Neuronal stem cell (in vitro differentiated cells): ENCODE measurements around the gene CUL9.

Experiments
- DNase-seq: peaks from one replicate; pipeline ENCODE4 v3.0.0-alpha.2; 2013; ENCODE audit warnings: low spot score
- H2AFZ ChIP-seq: one replicate; pipeline ENCODE4 v1.6.1; 2013; ENCODE audit warnings: mild to moderate bottlenecking, low read length, inconsistent platforms
- H2AK5ac ChIP-seq: 2 replicates; pipeline ENCODE4 v1.6.1; 2013; ENCODE audit warnings: low read depth, mild to moderate bottlenecking, inconsistent platforms, low read length, moderate library complexity, mixed read lengths
- H2BK120ac ChIP-seq: 2 replicates; pipeline ENCODE4 v1.6.1; 2013; ENCODE audit warnings: low read depth, mild to moderate bottlenecking, inconsistent platforms, low read length, moderate library complexity, mixed read lengths
- H2BK12ac ChIP-seq: one replicate; pipeline ENCODE4 v1.6.1; 2013; ENCODE audit warnings: low read length, inconsistent platforms
- H2BK15ac ChIP-seq: 2 replicates; pipeline ENCODE4 v1.6.1; 2013; ENCODE audit warnings: mild to moderate bottlenecking, low read length, inconsistent platforms, mixed read lengths
- H2BK5ac ChIP-seq: one replicate; pipeline ENCODE4 v1.6.1; 2013; ENCODE audit warnings: inconsistent platforms, mild to moderate bottlenecking, low read length, moderate library complexity
- H3K14ac ChIP-seq: one replicate; pipeline ENCODE4 v1.6.1; 2013; ENCODE audit warnings: low read length, inconsistent platforms
- H3K18ac ChIP-seq: 2 replicates; pipeline ENCODE4 v1.6.1; 2013; ENCODE audit warnings: low read length, inconsistent platforms
- H3K23ac ChIP-seq: 2 replicates; pipeline ENCODE4 v1.6.1; 2013; ENCODE audit warnings: low read depth, mild to moderate bottlenecking, mixed read lengths, low read length, inconsistent platforms; ENCODE audit not compliant: poor library complexity
- H3K27ac ChIP-seq: replicated peaks from 3 replicates; pipeline ENCODE4 v1.5.1; 2013; ENCODE audit warnings: low read length, inconsistent platforms
- H3K27me3 ChIP-seq, 3 experiments: 2 replicates each; pipeline ENCODE4 v1.6.1; 2013; ENCODE audit warnings: low read length in 3 of 3, mild to moderate bottlenecking in 2 of 3, inconsistent platforms in 1 of 3, low read depth in 1 of 3, mixed read lengths in 1 of 3, moderate library complexity in 1 of 3; ENCODE audit not compliant: control insufficient read depth in 3 of 3, insufficient read depth in 3 of 3
- H3K36me3 ChIP-seq, 2 donors: replicated peaks in 1 of 2; 2 replicates each; pipeline ENCODE4 v1.6.1; 2013; ENCODE audit warnings: low read length in 2 of 2; ENCODE audit not compliant: control insufficient read depth in 2 of 2, insufficient read depth in 2 of 2
- H3K4ac ChIP-seq: 2 replicates; pipeline ENCODE4 v1.6.1; 2013; ENCODE audit warnings: inconsistent platforms, mild to moderate bottlenecking, low read length, moderate library complexity
- H3K4me1 ChIP-seq, 2 donors: 1 replicate in 1 of 2; 2 replicates in 1 of 2; pipeline ENCODE4 v1.6.1; 2013; ENCODE audit warnings: low read length in 2 of 2, low read depth in 1 of 2; ENCODE audit not compliant: control insufficient read depth in 2 of 2, insufficient read depth in 1 of 2
- H3K4me2 ChIP-seq: one replicate; pipeline ENCODE4 v1.6.1; 2013; ENCODE audit warnings: mild to moderate bottlenecking, low read length, inconsistent platforms; ENCODE audit not compliant: insufficient read depth, poor library complexity, severe bottlenecking
- H3K4me3 ChIP-seq, 2 donors: 2 replicates each; pipeline ENCODE4 v1.5.1; 2013; ENCODE audit warnings: low read length in 2 of 2, mild to moderate bottlenecking in 2 of 2, inconsistent platforms in 1 of 2, moderate library complexity in 1 of 2
- H3K79me1 ChIP-seq: one replicate; pipeline ENCODE4 v1.6.1; 2013; ENCODE audit warnings: low read depth, mild to moderate bottlenecking, inconsistent platforms, low read length, moderate library complexity
- H3K9ac ChIP-seq: one replicate; pipeline ENCODE4 v1.6.1; 2013; ENCODE audit warnings: mild to moderate bottlenecking, low read depth, low read length, inconsistent platforms; ENCODE audit not compliant: poor library complexity
- H3K9me3 ChIP-seq, 2 donors: replicated peaks in 1 of 2; 2 replicates each; pipeline versions ENCODE3 to v1.6.1; 2013; ENCODE audit warnings: low read length in 2 of 2, mild to moderate bottlenecking in 2 of 2, inconsistent platforms in 1 of 2, low read depth in 1 of 2, mixed read lengths in 1 of 2, moderate library complexity in 1 of 2; ENCODE audit not compliant: control insufficient read depth in 2 of 2, insufficient read depth in 1 of 2
- H4K8ac ChIP-seq: one replicate; pipeline ENCODE4 v1.6.1; 2013; ENCODE audit warnings: low read depth, mild to moderate bottlenecking, inconsistent platforms, low read length, moderate library complexity
- H4K91ac ChIP-seq: one replicate; pipeline ENCODE4 v1.6.1; 2013; ENCODE audit warnings: low read length, low read depth, mild to moderate bottlenecking, inconsistent platforms; ENCODE audit not compliant: poor library complexity
- WGBS, 2 donors: extraction: QIAGEN DNeasy Blood & Tissue Kit; methylation state at CpG; one replicate each; pipeline ENCODE4 v1.1.7; 2013; ENCODE audit warnings: missing lambda C conversion rate in 2 of 2, mixed read lengths in 1 of 2; ENCODE audit not compliant: insufficient read length in 2 of 2, insufficient replicate concordance in 1 of 2; ENCODE audit errors: extremely low coverage in 2 of 2; 5-methylcytosine and 5-hydroxymethylcytosine counted together

The CUL9 gene

GRCh38 chr6:43146709-43147688 is 35.0 kb upstream of the CUL9 start:
- no peak for DNase-seq
- Histone ChIP-seq H2AFZ (no peak overlapping the region), H3K9me3 (no peaks in the 10 kb centered on the region), H2BK5ac (no peak overlapping the region), H2BK120ac (no peak overlapping the region), H3K36me3 (peaks cover 14 to 55% of the 10 kb centered on the region in 2 donors), H2BK15ac (no peak overlapping the region), H3K4me3 (no peak overlapping the region), H3K4me2 (no peak overlapping the region), H3K14ac (no peak overlapping the region), H3K9ac (no peak overlapping the region), H3K23ac (no peak overlapping the region), H3K79me1 (no peaks in the 10 kb centered on the region), H2AK5ac (no peak overlapping the region), H3K27ac (no peak overlapping the region), H3K27me3 (no peaks in the 10 kb centered on the region), H4K91ac (no peak overlapping the region), H3K4me1 (peaks cover 5 to 7% of the 10 kb centered on the region in 2 donors), H3K18ac (no peak overlapping the region), H4K8ac (no peak overlapping the region), H3K4ac (no peak overlapping the region), H2BK12ac (no peak overlapping the region)
- WGBS, 2 donors: no CpG with 5 or more reads among the region's 8 CpGs

DNA sequence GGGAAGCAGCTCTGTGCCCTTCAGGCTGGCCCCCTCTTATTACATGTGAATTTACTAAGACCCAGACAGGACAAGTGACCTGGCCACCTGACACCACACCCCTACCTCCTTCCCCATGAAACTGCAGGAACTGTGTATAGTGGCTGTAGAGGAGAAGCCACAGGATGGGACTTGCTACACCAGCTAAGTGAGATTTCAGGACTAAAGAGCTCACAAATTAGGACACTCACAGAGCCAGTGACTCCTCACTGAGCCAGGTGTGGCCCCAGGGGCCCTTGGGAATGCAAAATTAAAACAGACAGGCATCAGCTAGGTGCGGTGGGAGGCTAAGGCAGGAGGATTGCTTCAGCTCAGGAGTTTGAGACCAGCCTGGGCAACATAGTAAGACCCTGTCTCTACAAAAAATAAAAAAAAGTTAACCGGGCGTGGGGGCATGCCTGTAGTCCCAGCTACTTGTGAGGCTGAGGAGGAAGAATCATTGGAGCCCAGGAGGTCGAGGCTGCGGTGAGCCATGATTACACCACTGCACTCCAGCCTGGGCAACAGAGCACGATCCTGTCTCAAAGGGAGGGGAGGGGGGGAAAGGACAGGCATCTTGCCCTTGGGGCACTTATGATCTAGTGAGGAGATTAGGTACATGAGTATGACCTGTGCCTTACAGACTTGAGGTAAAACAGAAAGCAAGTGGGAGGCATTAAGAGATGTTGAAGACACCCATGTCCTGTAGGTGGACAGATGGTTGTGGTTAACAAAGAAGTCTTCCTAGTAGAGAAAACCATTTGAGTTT is 34.1 kb upstream of the CUL9 start:
- Histone ChIP-seq H2AFZ (no peak overlapping the region), H3K23ac (no peak overlapping the region), H3K27me3 (no peaks in the 10 kb centered on the region), H2BK5ac (no peak overlapping the region), H3K4me1 (peaks cover 5 to 7% of the 10 kb centered on the region in 2 donors), H3K4me3 (no peak overlapping the region), H4K8ac (no peak overlapping the region), H2BK12ac (no peak overlapping the region), H3K9me3 (no peaks in the 10 kb centered on the region), H3K36me3 (peaks cover 14 to 61% of the 10 kb centered on the region in 2 donors), H3K79me1 (no peaks in the 10 kb centered on the region), H2BK15ac (no peak overlapping the region), H3K9ac (no peak overlapping the region), H4K91ac (no peak overlapping the region), H3K14ac (no peak overlapping the region), H2BK120ac (no peak overlapping the region), H3K18ac (no peak overlapping the region), H3K4me2 (no peak overlapping the region), H3K27ac (no peak overlapping the region), H3K4ac (no peak overlapping the region), H2AK5ac (no peak overlapping the region)
- no CpG with 5 or more reads among the region's 6 CpGs for WGBS, 2 donors
- no peak for DNase-seq

DNA sequence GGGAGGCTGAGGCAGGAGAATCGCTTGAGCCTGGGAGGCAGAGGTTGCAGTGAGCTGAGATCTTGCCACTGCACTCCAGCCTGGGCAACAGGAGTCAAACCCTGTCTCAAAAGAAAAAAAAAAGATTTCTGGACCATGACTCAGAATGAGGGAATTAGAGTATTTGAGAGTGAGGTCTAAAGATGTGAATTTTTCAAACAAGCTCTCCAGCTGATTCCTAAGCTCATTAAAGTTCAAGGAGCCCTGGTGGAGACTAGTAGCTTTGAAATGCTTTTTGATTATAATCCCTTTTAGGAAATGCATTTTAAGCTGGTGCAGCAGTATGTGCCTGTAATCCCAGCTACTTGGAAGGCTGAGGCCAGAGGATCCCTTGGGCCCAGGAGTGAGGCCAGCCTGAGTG is 32.7 kb upstream of the CUL9 start:
- no peak overlapping the region for H2BK12ac ChIP-seq
- H3K9ac ChIP-seq: no peak overlapping the region
- H4K8ac ChIP-seq: no peak overlapping the region
- H3K27me3 ChIP-seq: no peaks in the 10 kb centered on the region
- H2AFZ ChIP-seq: no peak overlapping the region
- H4K91ac ChIP-seq: no peak overlapping the region
- no peaks in the 10 kb centered on the region for H3K4me1 ChIP-seq
- H2BK15ac ChIP-seq: no peak overlapping the region
- H3K4me3 ChIP-seq: no peak overlapping the region
- no peak for DNase-seq
- H2BK5ac ChIP-seq: no peak overlapping the region
- H3K36me3 ChIP-seq: peaks cover 11 to 64% of the 10 kb centered on the region in 2 donors
- H3K23ac ChIP-seq: no peak overlapping the region
- H2BK120ac ChIP-seq: no peak overlapping the region
- no peak overlapping the region for H3K18ac ChIP-seq
- no peak overlapping the region for H3K14ac ChIP-seq
- no peak overlapping the region for H2AK5ac ChIP-seq
- no peaks in the 10 kb centered on the region for H3K79me1 ChIP-seq
- H3K27ac ChIP-seq: no peak overlapping the region
- no peaks in the 10 kb centered on the region for H3K9me3 ChIP-seq
- H3K4me2 ChIP-seq: no peak overlapping the region
- H3K4ac ChIP-seq: no peak overlapping the region
- WGBS, 2 donors: no CpG with 5 or more reads among the region's 1 CpG
